Measurements from ENCODE around the gene RHOG. TPM values are rescaled to one million over a fixed set of nuclear protein-coding genes. Genes with fewer than 3 reads are reported as not detected.

RHOG gene
- polyA plus RNA-seq, 1 donor from 2014 or later = not detected

GRCh38 chr11:3833449-3833848, 7.3 kb downstream of the RHOG start:
- no peak overlapping the region for H3K4me3 ChIP-seq (ENCODE audit: low read length)
- H3K27ac ChIP-seq (ENCODE audit: low read length) = no peak overlapping the region
- H3K9me2 ChIP-seq (ENCODE audit: insufficient read depth, low read length) = no peaks in the 10 kb centered on the region
- no peaks in the 10 kb centered on the region for H4K20me1 ChIP-seq (ENCODE audit: insufficient read depth)
- H3K36me3 ChIP-seq (ENCODE audit: insufficient read depth, low read length) = no peaks in the 10 kb centered on the region
- H3K4me2 ChIP-seq (ENCODE audit: low read length) = no peak overlapping the region
- no peak overlapping the region for H3K9ac ChIP-seq (ENCODE audit: low read length)
- H3F3A ChIP-seq (ENCODE audit: insufficient read depth, low read length, poor library complexity, severe bottlenecking) = no peaks in the 10 kb centered on the region
- H3K27me3 ChIP-seq (ENCODE audit: insufficient read depth, low read depth, low read length) = no peaks in the 10 kb centered on the region
- TF ChIP-seq MXI1 (conservative IDR thresholded peaks at IDR 0.05; ENCODE audit: poor library complexity, severe bottlenecking) (no peak), RAD21 (conservative IDR thresholded peaks at IDR 0.05) (no peak), POLR2AphosphoS5 (IDR thresholded peaks at IDR 0.05) (no peak), TAF1 (IDR thresholded peaks at IDR 0.05; ENCODE audit: low read depth) (no peak), REST (IDR thresholded peaks at IDR 0.05; ENCODE audit: borderline replicate concordance) (no peak), EP300 (conservative IDR thresholded peaks at IDR 0.05; ENCODE audit: poor library complexity, severe bottlenecking) (no peak), SMC3 (conservative IDR thresholded peaks at IDR 0.05; ENCODE audit: poor library complexity) (no peak), EZH2 (IDR thresholded peaks at IDR 0.05; ENCODE audit: borderline replicate concordance, insufficient read depth, low read length, poor library complexity, severe bottlenecking) (no peak)
- TF ChIP-seq, protein P1, sequence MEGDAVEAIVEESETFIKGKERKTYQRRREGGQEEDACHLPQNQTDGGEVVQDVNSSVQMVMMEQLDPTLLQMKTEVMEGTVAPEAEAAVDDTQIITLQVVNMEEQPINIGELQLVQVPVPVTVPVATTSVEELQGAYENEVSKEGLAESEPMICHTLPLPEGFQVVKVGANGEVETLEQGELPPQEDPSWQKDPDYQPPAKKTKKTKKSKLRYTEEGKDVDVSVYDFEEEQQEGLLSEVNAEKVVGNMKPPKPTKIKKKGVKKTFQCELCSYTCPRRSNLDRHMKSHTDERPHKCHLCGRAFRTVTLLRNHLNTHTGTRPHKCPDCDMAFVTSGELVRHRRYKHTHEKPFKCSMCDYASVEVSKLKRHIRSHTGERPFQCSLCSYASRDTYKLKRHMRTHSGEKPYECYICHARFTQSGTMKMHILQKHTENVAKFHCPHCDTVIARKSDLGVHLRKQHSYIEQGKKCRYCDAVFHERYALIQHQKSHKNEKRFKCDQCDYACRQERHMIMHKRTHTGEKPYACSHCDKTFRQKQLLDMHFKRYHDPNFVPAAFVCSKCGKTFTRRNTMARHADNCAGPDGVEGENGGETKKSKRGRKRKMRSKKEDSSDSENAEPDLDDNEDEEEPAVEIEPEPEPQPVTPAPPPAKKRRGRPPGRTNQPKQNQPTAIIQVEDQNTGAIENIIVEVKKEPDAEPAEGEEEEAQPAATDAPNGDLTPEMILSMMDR (IDR thresholded peaks at IDR 0.05; ENCODE audit: poor library complexity, severe bottlenecking) = no peak
- H2AFZ ChIP-seq (ENCODE audit: low read depth, low read length) = no peak overlapping the region
- H3K79me2 ChIP-seq (replicated peaks; ENCODE audit: insufficient read depth, low read length) = no peaks in the 10 kb centered on the region
- H3K9me3 ChIP-seq (ENCODE audit: low read length) = no peaks in the 10 kb centered on the region

- no peak overlapping the region for H3K4me2 ChIP-seq (ENCODE audit: low read length)
- H4K20me1 ChIP-seq (ENCODE audit: insufficient read depth) = no peaks in the 10 kb centered on the region
- no peaks in the 10 kb centered on the region for H3F3A ChIP-seq (ENCODE audit: insufficient read depth, low read length, poor library complexity, severe bottlenecking)
- no peak overlapping the region for H2AFZ ChIP-seq (ENCODE audit: low read depth, low read length)
- TF ChIP-seq RAD21 (conservative IDR thresholded peaks at IDR 0.05) = no peak
- TF ChIP-seq, protein P1 (IDR thresholded peaks at IDR 0.05; ENCODE audit: poor library complexity, severe bottlenecking) = no peak
- TF ChIP-seq REST (IDR thresholded peaks at IDR 0.05; ENCODE audit: borderline replicate concordance) = no peak
- TF ChIP-seq EZH2 (IDR thresholded peaks at IDR 0.05; ENCODE audit: borderline replicate concordance, insufficient read depth, low read length, poor library complexity, severe bottlenecking) = no peak
- TF ChIP-seq POLR2AphosphoS5 (IDR thresholded peaks at IDR 0.05) = no peak
- no peak for TF ChIP-seq TAF1 (IDR thresholded peaks at IDR 0.05; ENCODE audit: low read depth)
- TF ChIP-seq EP300 (conservative IDR thresholded peaks at IDR 0.05; ENCODE audit: poor library complexity, severe bottlenecking) = no peak
- no peak for TF ChIP-seq SMC3 (conservative IDR thresholded peaks at IDR 0.05; ENCODE audit: poor library complexity)
- no peak for TF ChIP-seq MXI1 (conservative IDR thresholded peaks at IDR 0.05; ENCODE audit: poor library complexity, severe bottlenecking)
- H3K9me3 ChIP-seq (ENCODE audit: low read length) = no peaks in the 10 kb centered on the region
- no peak overlapping the region for H3K27ac ChIP-seq (ENCODE audit: low read length)
- H3K36me3 ChIP-seq (ENCODE audit: insufficient read depth, low read length) = no peaks in the 10 kb centered on the region
- H3K79me2 ChIP-seq (replicated peaks; ENCODE audit: insufficient read depth, low read length) = no peaks in the 10 kb centered on the region
- H3K9me2 ChIP-seq (ENCODE audit: insufficient read depth, low read length) = no peaks in the 10 kb centered on the region
- no peak overlapping the region for H3K9ac ChIP-seq (ENCODE audit: low read length)
- no peak overlapping the region for H3K4me3 ChIP-seq (ENCODE audit: low read length)
- H3K27me3 ChIP-seq (ENCODE audit: insufficient read depth, low read depth, low read length) = no peaks in the 10 kb centered on the region
Measured at GRCh38 chr11:3832816-3833215, 7.9 kb downstream of the RHOG start.
